Gastrocnemius medialis (tissue), 4 donors: ENCODE measurements around the gene SH3BP4. TPM values are rescaled to one million over a fixed set of nuclear protein-coding genes. Genes with fewer than 3 reads are reported as not detected.

Source experiments
- ATAC-seq, 2 donors: fragments of 150-250 bp; one replicate each; pipeline ENCODE4 v1.9.1; 2016
- DNase-seq, 2 donors: peaks; one replicate each; pipeline ENCODE4 v3.0.0-alpha.2; 2019
- H3K27ac ChIP-seq, 4 donors: fragments of 200-600 bp; sonication (generic); 1 replicate in 1 of 4; 2 replicates in 3 of 4; pipeline ENCODE4 v1.5.1; 2016 to 2018; ENCODE audit warnings: mild to moderate bottlenecking in 2 of 4, moderate library complexity in 1 of 4
- H3K27me3 ChIP-seq, 3 donors: fragments of 200-600 bp; sonication (generic) in 2 of 3; 1 replicate in 1 of 3; 2 replicates in 2 of 3; pipeline versions ENCODE4 v1.5.1 to v1.6.0; 2016 to 2019; ENCODE audit warnings: mild to moderate bottlenecking in 1 of 3, moderate library complexity in 1 of 3
- H3K36me3 ChIP-seq, 2 donors: fragments of 200-600 bp; sonication (generic) in 1 of 2; one replicate each; pipeline ENCODE4 v1.5.1; 2017 to 2018
- H3K4me1 ChIP-seq, 2 donors: fragments of 200-600 bp; sonication (generic) in 1 of 2; one replicate each; pipeline ENCODE4 v1.5.1; 2016 to 2017; ENCODE audit warnings: mild to moderate bottlenecking in 2 of 2
- H3K4me3 ChIP-seq, 4 donors: fragments of 200-600 bp; sonication (generic) in 3 of 4; 1 replicate in 1 of 4; 2 replicates in 3 of 4; pipeline ENCODE4 v1.5.1; 2016 to 2019; ENCODE audit warnings: mild to moderate bottlenecking in 2 of 4
- H3K9me3 ChIP-seq, 3 donors: fragments of 200-600 bp; sonication (generic) in 2 of 3; 1 replicate in 1 of 3; 2 replicates in 2 of 3; pipeline ENCODE4 v1.5.1; 2016 to 2019
- CTCF ChIP-seq, 5 experiments: fragments of 450-650 bp in 3 of 5; fragments of 200-600 bp in 2 of 5; sonication (generic) in 2 of 5; IDR thresholded peaks in 4 of 5; conservative IDR thresholded peaks in 1 of 5; 1 replicate in 4 of 5; 2 replicates in 1 of 5; pipeline ENCODE4 v1.5.1; 2016 to 2019; ENCODE audit warnings: antibody characterized with exemption in 5 of 5, mild to moderate bottlenecking in 3 of 5, moderate library complexity in 3 of 5
- POLR2A ChIP-seq, 2 donors: fragments of 450-650 bp; IDR thresholded peaks; one replicate each; pipeline ENCODE4 v1.6.1; 2017; ENCODE audit warnings: antibody characterized with exemption in 2 of 2, mild to moderate bottlenecking in 2 of 2, moderate library complexity in 2 of 2
- in situ Hi-C, 4 donors: fragments of 200-750 bp; cut with MboI; loops; one replicate each; pipeline versions ENCODE4 v1.15.0 to v1.8.0; 2017; ENCODE audit warnings: low sequenced_read_pairs in 4 of 4
- intact Hi-C: fragments of 100-400 bp; cut with DNase I; formaldehyde crosslinking; loops from one replicate; pipeline ENCODE4 v1.15.1; 2023; ENCODE audit warnings: low total_unique reads
- total RNA-seq, 4 donors: library from RNA; depleted of rRNA; stranded (reverse); fragments of >200 nt; gene quantifications; one replicate each; pipeline versions ENCODE4 v1.1.0 to v1.2.3, GENCODE V29; 2016

The SH3BP4 gene
- 10 to 100 TPM; 10.2 to 36.9 (median 15.9) TPM for total RNA-seq

GRCh38 chr2:234951664-234952269 is at the start of gene SH3BP4:
TSS of gene SH3BP4 (plus strand) at chr2:234952017. CDS start at chr2:235035003, 82,986 bp downstream.
- H3K4me1 ChIP-seq: peaks cover 5 to 15% of the 10 kb centered on the region in 2 donors
- in situ Hi-C loops: no loop called here
- H3K36me3 ChIP-seq: no peaks in the 10 kb centered on the region
- no peaks in the 10 kb centered on the region for H3K9me3 ChIP-seq
- H3K4me3 ChIP-seq: peak within 1 kb of the TSS; percentile 62 to 91 (median 76)
- ATAC-seq: peak; percentile 53 to 62
- H3K27ac ChIP-seq: peak within 1 kb of the TSS; percentile 69 to 81 (median 77)
- intact Hi-C loops: loop anchor here (5.0 kb wide), 2 partner anchors 56 to 101 kb away; no protein-coding TSS in a partner anchor
- DNase-seq: peak; percentile 55 to 61
- no peak for TF ChIP-seq CTCF (IDR thresholded peaks at IDR 0.05 in 4 of 5, conservative IDR thresholded peaks at IDR 0.05 in 1 of 5)
- TF ChIP-seq POLR2A (IDR thresholded peaks at IDR 0.05): peak; percentile 42 to 51
- peaks cover 0 to 12% (median 0%) of the 10 kb centered on the region in 3 donors for H3K27me3 ChIP-seq

- H3K4me1 ChIP-seq: no peaks in the 10 kb centered on the region
- H3K9me3 ChIP-seq: no peaks in the 10 kb centered on the region
- DNase-seq (no peak), ATAC-seq (no peak)
- H3K4me3 ChIP-seq: no peak overlapping the region
- no peak for TF ChIP-seq POLR2A (IDR thresholded peaks at IDR 0.05)
- TF ChIP-seq CTCF (IDR thresholded peaks at IDR 0.05 in 4 of 5, conservative IDR thresholded peaks at IDR 0.05 in 1 of 5): no peak
- intact Hi-C loops: no loop called here
- H3K27ac ChIP-seq: no peak overlapping the region
- no peaks in the 10 kb centered on the region for H3K36me3 ChIP-seq
- in situ Hi-C loops: no loop called here
- no peaks in the 10 kb centered on the region for H3K27me3 ChIP-seq
Observed at GRCh38 chr2:234904785-234905184, 47.0 kb upstream of the SH3BP4 start.

- no peak overlapping the region for H3K4me3 ChIP-seq
- H3K27ac ChIP-seq: no peak overlapping the region
- DNase-seq (no peak), ATAC-seq (no peak)
- no peaks in the 10 kb centered on the region for H3K27me3 ChIP-seq
- H3K9me3 ChIP-seq: no peaks in the 10 kb centered on the region
- H3K36me3 ChIP-seq: no peaks in the 10 kb centered on the region
- intact Hi-C loops: no loop called here
- TF ChIP-seq CTCF (IDR thresholded peaks at IDR 0.05 in 4 of 5, conservative IDR thresholded peaks at IDR 0.05 in 1 of 5): no peak
- TF ChIP-seq POLR2A (IDR thresholded peaks at IDR 0.05): no peak
- no peaks in the 10 kb centered on the region for H3K4me1 ChIP-seq
- in situ Hi-C loops: no loop called here
Observed at GRCh38 chr2:234905547-234906265, 46.1 kb upstream of the SH3BP4 start.

GRCh38 chr2:234910186-234910679 is 41.6 kb upstream of the SH3BP4 start:
- Histone ChIP-seq H3K27ac (no peak overlapping the region), H3K9me3 (no peaks in the 10 kb centered on the region), H3K36me3 (no peaks in the 10 kb centered on the region), H3K27me3 (no peaks in the 10 kb centered on the region), H3K4me1 (no peaks in the 10 kb centered on the region), H3K4me3 (no peak overlapping the region)
- DNase-seq (no peak), ATAC-seq (no peak)
- intact Hi-C loops: no loop called here
- in situ Hi-C loops: no loop called here
- no peak for TF ChIP-seq CTCF (IDR thresholded peaks at IDR 0.05 in 4 of 5, conservative IDR thresholded peaks at IDR 0.05 in 1 of 5)
- no peak for TF ChIP-seq POLR2A (IDR thresholded peaks at IDR 0.05)
